ENCODE measurements around the gene PHLDA3. TPM values are rescaled to one million over a fixed set of nuclear protein-coding genes. Genes with fewer than 3 reads are reported as not detected.

Gene PHLDA3
- total RNA-seq, 1 donor from 2014 or later, result 0.18 TPM

GRCh38 chr1:201457508-201457960 is 11.5 kb downstream of the PHLDA3 start:
- ChIA-PET POLR2A (no interaction called here), CTCF (no interaction called here)
- H3K4me3 Mint-ChIP-seq, result no peak overlapping the region
- no peaks in the 10 kb centered on the region for H3K36me3 Mint-ChIP-seq (ENCODE audit: low read depth)
- ATAC-seq (ENCODE audit: low read depth), result no peak
- TF ChIP-seq CTCF (IDR thresholded peaks at IDR 0.05), result no peak
- H3K9me3 Mint-ChIP-seq, result no peaks in the 10 kb centered on the region
- H3K27me3 Mint-ChIP-seq, result peaks cover 2% of the 10 kb centered on the region
- H3K4me1 Mint-ChIP-seq, result no peaks in the 10 kb centered on the region
- DNase-seq, result no peak
- intact Hi-C loops (cut with micrococcal nuclease), result no loop called here
- H3K27ac Mint-ChIP-seq, result no peak overlapping the region

DNA sequence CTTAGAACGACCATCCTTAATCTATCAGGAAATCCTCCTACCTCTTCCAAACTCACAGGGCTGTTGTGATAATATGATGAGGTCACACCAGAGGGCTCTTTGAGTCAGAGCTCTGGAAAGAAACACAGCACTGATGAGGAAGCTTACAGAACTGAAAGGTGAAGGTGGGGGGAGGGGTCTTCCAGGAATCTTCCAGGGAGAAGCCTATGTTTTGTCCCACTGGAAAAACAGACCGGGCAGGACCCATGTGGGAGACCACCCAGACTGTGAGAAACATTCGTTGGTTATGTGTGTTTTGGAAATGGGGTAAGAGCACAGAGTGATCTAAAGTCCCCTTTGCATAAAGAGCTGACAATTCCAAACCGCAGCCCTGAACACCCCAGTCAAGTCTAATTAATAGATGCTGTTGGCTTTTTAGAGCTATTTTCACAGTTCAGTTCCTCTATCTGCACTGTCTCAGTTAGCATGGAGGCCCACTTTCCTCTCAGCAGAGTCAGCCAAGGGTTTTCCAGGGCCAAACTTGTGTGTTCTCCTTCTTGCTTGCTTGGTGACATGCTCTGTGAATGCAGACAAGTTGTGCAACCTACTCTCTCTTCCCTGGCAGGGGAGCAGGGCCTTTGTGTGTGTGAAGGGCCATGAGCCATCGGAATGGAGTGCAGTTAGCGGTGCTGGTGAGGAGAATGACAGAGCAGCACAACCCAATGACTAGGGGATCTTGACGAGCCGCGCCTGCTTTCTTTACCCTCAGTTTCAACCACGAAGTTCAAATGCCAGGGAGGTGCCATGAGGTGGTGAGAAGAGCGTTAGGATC is 12.3 kb downstream of the PHLDA3 start:
- ChIA-PET CTCF (interaction anchor here (1.1 kb wide), 1 partner anchor 55 kb away, joined by 3 read pairs; no protein-coding TSS in a partner anchor), POLR2A (no interaction called here)
- no peak for TF ChIP-seq CTCF (IDR thresholded peaks at IDR 0.05)
- no peak overlapping the region for H3K4me3 Mint-ChIP-seq
- ATAC-seq (ENCODE audit: low read depth), result no peak
- H3K36me3 Mint-ChIP-seq (ENCODE audit: low read depth), result no peaks in the 10 kb centered on the region
- H3K4me1 Mint-ChIP-seq, result no peaks in the 10 kb centered on the region
- DNase-seq, result no peak
- H3K9me3 Mint-ChIP-seq, result no peaks in the 10 kb centered on the region
- H3K27ac Mint-ChIP-seq, result no peak overlapping the region
- peaks cover 5% of the 10 kb centered on the region for H3K27me3 Mint-ChIP-seq
- intact Hi-C loops (cut with micrococcal nuclease), result no loop called here

- H3K9me3 Mint-ChIP-seq, result no peaks in the 10 kb centered on the region
- peaks cover 6% of the 10 kb centered on the region for H3K27me3 Mint-ChIP-seq
- intact Hi-C loops (cut with micrococcal nuclease), result no loop called here
- CTCF ChIA-PET, result no interaction called here
- ATAC-seq (ENCODE audit: low read depth), result no peak
- H3K4me1 Mint-ChIP-seq, result peaks cover 3% of the 10 kb centered on the region
- POLR2A ChIA-PET, result no interaction called here
- TF ChIP-seq CTCF (IDR thresholded peaks at IDR 0.05), result no peak
- H3K36me3 Mint-ChIP-seq (ENCODE audit: low read depth), result no peaks in the 10 kb centered on the region
- no peak overlapping the region for H3K27ac Mint-ChIP-seq
- no peak overlapping the region for H3K4me3 Mint-ChIP-seq
- DNase-seq, result no peak
These were observed 13.9 kb downstream of the PHLDA3 start for GRCh38 chr1:201455098-201455497.

DNA sequence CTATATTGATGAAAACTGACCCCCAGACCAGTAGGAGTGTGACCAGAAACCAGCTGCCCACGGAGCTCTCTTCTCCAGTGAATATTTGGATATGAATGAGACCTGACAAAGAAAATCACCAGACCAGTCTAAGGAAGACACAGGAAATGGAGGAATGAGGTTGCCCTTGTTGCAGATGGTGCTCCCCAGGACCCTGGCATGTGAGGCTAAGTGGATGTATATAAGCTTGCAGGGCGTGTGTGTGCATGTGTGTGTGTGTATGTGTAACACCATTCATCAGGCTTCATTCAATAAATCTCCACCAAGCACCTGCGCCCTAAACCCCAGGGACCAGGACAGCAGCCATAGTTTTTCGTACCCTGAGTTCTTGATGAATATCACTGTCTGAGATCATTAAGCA is 14.4 kb downstream of the PHLDA3 start:
- no peaks in the 10 kb centered on the region for H3K9me3 Mint-ChIP-seq
- TF ChIP-seq CTCF (IDR thresholded peaks at IDR 0.05), result no peak
- no peak for ATAC-seq (ENCODE audit: low read depth)
- no peaks in the 10 kb centered on the region for H3K36me3 Mint-ChIP-seq (ENCODE audit: low read depth)
- no peak for DNase-seq
- POLR2A ChIA-PET, result no interaction called here
- CTCF ChIA-PET, result no interaction called here
- no peak overlapping the region for H3K4me3 Mint-ChIP-seq
- peaks cover 3% of the 10 kb centered on the region for H3K4me1 Mint-ChIP-seq
- intact Hi-C loops (cut with micrococcal nuclease), result no loop called here
- H3K27ac Mint-ChIP-seq, result no peak overlapping the region
- peaks cover 6% of the 10 kb centered on the region for H3K27me3 Mint-ChIP-seq

DNA sequence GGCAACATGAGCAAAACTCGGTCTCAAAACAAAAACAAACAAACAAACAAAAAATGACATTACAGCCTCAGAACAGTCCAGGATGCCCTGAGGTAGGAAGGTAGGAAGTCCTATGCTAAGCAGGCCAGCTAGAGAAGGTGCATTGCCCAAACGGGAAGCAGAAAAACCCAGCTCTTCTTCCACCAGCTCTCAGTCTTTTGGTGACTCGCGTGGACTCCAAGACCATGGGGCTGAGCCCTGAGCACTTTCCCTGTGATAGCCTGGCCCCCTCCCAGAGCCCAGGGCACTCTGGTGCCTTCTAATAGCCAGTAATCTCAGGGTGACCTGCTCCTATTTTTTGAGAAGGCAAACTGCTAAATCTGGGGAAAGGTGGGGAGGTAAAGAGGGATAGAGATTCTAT is 16.1 kb downstream of the PHLDA3 start:
- ATAC-seq (ENCODE audit: low read depth) (no peak), DNase-seq (no peak)
- peaks cover 9% of the 10 kb centered on the region for H3K4me1 Mint-ChIP-seq
- peaks cover 8% of the 10 kb centered on the region for H3K27me3 Mint-ChIP-seq
- no peaks in the 10 kb centered on the region for H3K36me3 Mint-ChIP-seq (ENCODE audit: low read depth)
- CTCF ChIA-PET, result interaction anchor here (1.5 kb wide), 1 partner anchor 29 kb away, joined by 4 read pairs; no protein-coding TSS in a partner anchor
- no peak overlapping the region for H3K27ac Mint-ChIP-seq
- no peak for TF ChIP-seq CTCF (IDR thresholded peaks at IDR 0.05)
- POLR2A ChIA-PET, result no interaction called here
- no peak overlapping the region for H3K4me3 Mint-ChIP-seq
- intact Hi-C loops (cut with micrococcal nuclease), result no loop called here
- H3K9me3 Mint-ChIP-seq, result no peaks in the 10 kb centered on the region

Measured in activated B cell treated with CpG ODN at 0.5 μM for 24 hours (primary cell).